WERI-Rb-1 (cell line): ENCODE data around the gene SPEG.

Experiments
- DNase-seq: peaks from one replicate; pipeline ENCODE4 v3.0.0-alpha.2; 2020
- H3K27ac ChIP-seq: fragments of 250-450 bp; sonication (Bioruptor Pico); 2 replicates; pipeline ENCODE4 v1.5.1; 2020; ENCODE audit warnings: mild to moderate bottlenecking, moderate library complexity
- H3K27me3 ChIP-seq: fragments of 250-450 bp; sonication (Bioruptor Pico); 2 replicates; pipeline ENCODE4 v1.5.1; 2021; ENCODE audit warnings: mild to moderate bottlenecking, low read depth, moderate library complexity; ENCODE audit not compliant: insufficient read depth, severe bottlenecking
- H3K36me3 ChIP-seq: fragments of 250-450 bp; sonication (Bioruptor Pico); 2 replicates; pipeline ENCODE4 v1.5.1; 2020; ENCODE audit warnings: mild to moderate bottlenecking, moderate library complexity
- H3K4me3 ChIP-seq: 2 replicates; pipeline ENCODE4 v1.5.1; 2011; ENCODE audit warnings: low read depth, mild to moderate bottlenecking, control low read depth, low read length
- H3K9me3 ChIP-seq: fragments of 250-450 bp; sonication (Bioruptor Pico); 2 replicates; pipeline ENCODE4 v1.5.1; 2021; ENCODE audit warnings: mild to moderate bottlenecking, moderate library complexity; ENCODE audit not compliant: severe bottlenecking
- TF ChIP-seq, protein P1 (sequence below): IDR thresholded peaks from 2 replicates; pipeline ENCODE4 v1.5.1; 2011; ENCODE audit warnings: low read depth, mild to moderate bottlenecking, control low read depth, inconsistent platforms, low read length

Gene SPEG

DNA sequence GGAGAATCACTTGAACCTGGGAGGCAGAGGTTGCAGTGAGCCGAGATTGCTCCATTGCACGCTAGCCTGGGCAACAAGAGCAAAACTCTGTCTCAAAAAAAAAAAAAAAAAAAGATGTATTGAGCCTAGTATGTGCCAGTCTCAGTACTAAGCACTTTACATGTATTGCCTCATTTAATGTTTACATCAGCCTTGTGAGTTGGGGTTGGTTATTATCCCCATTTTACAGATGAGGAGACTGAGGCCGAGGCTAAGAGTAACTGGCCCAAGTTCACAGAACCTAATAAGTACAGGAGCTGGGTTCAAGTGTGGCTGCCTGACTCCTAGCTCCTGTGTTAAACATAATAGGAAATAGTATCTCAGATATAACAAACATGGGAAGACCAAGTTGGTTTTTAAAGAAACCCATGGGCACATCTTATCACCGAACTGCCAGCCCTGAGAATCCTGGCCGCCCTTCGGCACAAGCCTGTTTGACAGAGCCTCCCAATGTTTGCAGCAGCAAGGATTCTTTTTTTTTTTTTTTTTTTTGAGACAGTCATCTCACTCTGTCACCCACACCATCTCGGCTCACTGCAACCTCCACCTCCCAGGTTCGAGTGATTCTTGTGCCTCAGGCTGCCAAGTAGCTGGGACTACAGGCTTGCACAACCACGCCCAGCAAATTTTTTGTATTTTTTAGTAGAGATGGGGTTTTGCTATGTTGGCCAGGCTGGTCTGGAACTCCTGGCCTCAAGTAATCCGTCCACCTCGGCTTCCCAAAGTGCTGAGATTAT, 39.8 kb downstream of the SPEG start:
- Histone ChIP-seq H3K27me3 (no peaks in the 10 kb centered on the region), H3K27ac (no peak overlapping the region), H3K4me3 (no peak overlapping the region), H3K9me3 (no peaks in the 10 kb centered on the region), H3K36me3 (peaks cover 5% of the 10 kb centered on the region)
- DNase-seq, result no peak
- TF ChIP-seq, protein P1, sequence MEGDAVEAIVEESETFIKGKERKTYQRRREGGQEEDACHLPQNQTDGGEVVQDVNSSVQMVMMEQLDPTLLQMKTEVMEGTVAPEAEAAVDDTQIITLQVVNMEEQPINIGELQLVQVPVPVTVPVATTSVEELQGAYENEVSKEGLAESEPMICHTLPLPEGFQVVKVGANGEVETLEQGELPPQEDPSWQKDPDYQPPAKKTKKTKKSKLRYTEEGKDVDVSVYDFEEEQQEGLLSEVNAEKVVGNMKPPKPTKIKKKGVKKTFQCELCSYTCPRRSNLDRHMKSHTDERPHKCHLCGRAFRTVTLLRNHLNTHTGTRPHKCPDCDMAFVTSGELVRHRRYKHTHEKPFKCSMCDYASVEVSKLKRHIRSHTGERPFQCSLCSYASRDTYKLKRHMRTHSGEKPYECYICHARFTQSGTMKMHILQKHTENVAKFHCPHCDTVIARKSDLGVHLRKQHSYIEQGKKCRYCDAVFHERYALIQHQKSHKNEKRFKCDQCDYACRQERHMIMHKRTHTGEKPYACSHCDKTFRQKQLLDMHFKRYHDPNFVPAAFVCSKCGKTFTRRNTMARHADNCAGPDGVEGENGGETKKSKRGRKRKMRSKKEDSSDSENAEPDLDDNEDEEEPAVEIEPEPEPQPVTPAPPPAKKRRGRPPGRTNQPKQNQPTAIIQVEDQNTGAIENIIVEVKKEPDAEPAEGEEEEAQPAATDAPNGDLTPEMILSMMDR, result no peak

DNA sequence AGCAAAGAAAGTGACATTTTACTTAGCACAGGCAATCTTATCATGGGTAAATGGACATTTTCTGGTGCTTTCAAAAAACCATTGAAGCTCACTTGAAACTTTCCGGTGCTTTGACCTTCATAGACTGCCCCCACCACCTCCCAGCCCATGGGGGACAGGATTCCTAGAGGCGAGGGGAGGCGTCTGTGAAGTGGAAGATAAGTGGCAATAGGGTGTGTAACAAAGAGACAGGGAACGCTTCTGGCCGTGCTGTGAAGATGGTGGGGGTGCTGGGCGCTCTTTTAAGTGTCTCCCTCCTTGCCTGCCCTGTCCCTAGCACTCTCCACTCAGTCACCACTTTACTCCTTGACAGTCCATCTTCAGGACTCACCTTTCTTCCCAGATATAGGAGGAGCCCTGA, 40.6 kb downstream of the SPEG start:
- no peak overlapping the region for H3K4me3 ChIP-seq
- TF ChIP-seq, protein P1, result no peak
- no peaks in the 10 kb centered on the region for H3K27me3 ChIP-seq
- no peak for DNase-seq
- H3K9me3 ChIP-seq, result no peaks in the 10 kb centered on the region
- no peaks in the 10 kb centered on the region; the same call in 1 of the 2 replicates for H3K36me3 ChIP-seq
- no peak overlapping the region for H3K27ac ChIP-seq

DNA sequence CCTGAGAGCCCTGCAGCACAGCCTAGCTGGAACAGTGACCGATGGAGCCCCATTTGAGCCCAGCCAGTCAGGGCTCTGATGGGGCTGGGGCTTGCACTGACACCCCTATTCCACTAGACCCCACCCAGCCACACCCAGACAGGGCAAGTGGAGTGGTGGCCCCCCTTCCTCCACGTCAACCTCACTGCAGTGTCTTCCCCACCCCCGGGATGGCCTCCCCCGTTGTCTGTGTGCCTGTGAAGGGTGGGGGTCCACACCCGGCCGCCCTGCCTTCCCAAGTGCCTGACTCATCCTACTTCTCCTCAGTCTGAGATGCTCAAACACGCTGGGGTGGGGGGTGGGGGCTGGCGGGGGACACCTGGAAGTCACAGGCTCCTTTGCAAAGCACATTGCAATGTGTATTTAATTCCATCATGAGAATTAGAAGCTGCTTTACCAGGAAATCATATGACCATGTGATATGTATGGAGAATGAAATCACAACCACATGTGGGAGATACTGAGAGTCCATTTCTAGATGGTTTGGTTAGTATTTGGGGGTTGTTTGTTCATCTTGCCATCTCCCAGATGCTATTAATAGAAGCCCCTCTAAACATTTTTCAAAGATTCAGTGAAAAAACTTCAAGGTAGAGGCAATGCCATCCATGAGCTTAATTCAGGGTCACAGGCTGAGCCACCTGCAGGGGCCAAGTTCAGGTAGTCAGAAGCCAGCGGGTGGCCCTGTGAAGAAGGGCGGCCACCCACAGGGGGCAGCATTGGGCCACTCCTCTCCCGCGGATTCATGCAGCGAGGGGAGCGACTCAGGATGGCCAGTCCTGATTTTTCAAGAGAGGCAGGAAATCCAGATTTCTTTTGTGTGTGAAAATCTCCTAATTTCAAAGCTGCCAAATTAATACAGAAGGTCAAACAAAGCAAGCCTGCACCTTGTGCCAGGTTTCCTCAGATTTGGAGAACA, 41.3 kb downstream of the SPEG start:
- Histone ChIP-seq H3K4me3 (peak overlapping the region; percentile 41), H3K27ac (peak overlapping the region; percentile 40; the same call in 1 of the 2 replicates), H3K27me3 (no peaks in the 10 kb centered on the region), H3K9me3 (no peaks in the 10 kb centered on the region), H3K36me3 (no peaks in the 10 kb centered on the region; the same call in 1 of the 2 replicates)
- TF ChIP-seq, protein P1, result peak; percentile 89
- peak; percentile 82 for DNase-seq

DNA sequence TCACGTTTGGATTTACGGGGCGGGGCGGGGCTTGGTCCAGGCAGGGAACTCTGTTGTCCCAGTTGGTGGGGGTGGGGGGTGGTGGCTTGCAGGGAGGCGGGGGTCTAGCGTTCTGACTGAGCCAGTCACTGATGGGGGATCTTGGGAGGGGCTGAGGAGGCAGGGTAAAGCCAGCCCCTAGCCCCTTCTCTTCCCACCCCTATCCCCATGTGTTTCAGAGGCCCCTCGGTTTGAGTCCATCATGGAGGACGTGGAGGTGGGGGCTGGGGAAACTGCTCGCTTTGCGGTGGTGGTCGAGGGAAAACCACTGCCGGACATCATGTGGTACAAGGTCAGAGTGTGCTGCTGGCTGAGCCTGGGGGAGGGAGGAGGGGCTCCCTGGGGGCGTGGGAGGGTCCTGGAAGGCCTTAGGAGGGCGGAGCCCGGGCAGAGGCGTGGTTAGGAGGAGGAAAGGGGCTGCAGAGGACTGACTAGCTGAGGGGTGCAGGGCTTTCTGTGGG, 42.1 kb downstream of the SPEG start:
- no peaks in the 10 kb centered on the region; the same call in 1 of the 2 replicates for H3K36me3 ChIP-seq
- peak overlapping the region; percentile 40 for H3K27ac ChIP-seq
- no peaks in the 10 kb centered on the region for H3K27me3 ChIP-seq
- peak overlapping the region; percentile 41 for H3K4me3 ChIP-seq
- H3K9me3 ChIP-seq, result no peaks in the 10 kb centered on the region
- peak; percentile 69 for DNase-seq
- TF ChIP-seq, protein P1, result no peak

DNA sequence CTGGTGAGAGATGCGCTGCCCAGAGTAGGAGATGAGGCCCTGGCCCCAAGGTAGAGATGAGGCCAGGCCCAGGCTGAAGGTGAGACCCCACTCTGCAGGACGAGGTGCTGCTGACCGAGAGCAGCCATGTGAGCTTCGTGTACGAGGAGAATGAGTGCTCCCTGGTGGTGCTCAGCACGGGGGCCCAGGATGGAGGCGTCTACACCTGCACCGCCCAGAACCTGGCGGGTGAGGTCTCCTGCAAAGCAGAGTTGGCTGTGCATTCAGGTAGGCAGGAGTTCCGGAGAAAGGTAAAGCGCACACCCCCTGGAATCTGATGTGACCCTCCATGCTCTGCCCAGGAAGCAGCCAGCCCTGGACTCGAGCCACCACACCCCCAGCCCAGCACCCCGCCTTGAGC, 42.5 kb downstream of the SPEG start:
- Histone ChIP-seq H3K27me3 (no peaks in the 10 kb centered on the region), H3K27ac (no peak overlapping the region), H3K4me3 (no peak overlapping the region), H3K9me3 (no peaks in the 10 kb centered on the region), H3K36me3 (no peaks in the 10 kb centered on the region; the same call in 1 of the 2 replicates)
- DNase-seq, result no peak
- TF ChIP-seq, protein P1, result no peak
